ENCODE results near the gene TMX2. TPM values are rescaled to one million over a fixed set of nuclear protein-coding genes. Genes with fewer than 3 reads are reported as not detected.

The TMX2 gene
- polyA plus RNA-seq, 2 of the 4 experiments (the other 2 are of a cell fraction), result 140 to 168 TPM

GRCh38 chr11:57781529-57781943, 69.1 kb downstream of the TMX2 start:
- no peak for FAIRE-seq

GRCh38 chr11:57785072-57785471, 72.7 kb downstream of the TMX2 start:
- POLR2A ChIA-PET, result no interaction called here
- WGBS (ENCODE audit: missing lambda C conversion rate), result 96% methylated on average over 2 of the region's 2 CpGs
- DNase-seq (ENCODE audit: low read depth in 1 of 2, low spot score in 1 of 2) (no peak), FAIRE-seq (no peak), ATAC-seq (no peak)
- Histone ChIP-seq H3K4me2 (no peak overlapping the region), H3K4me3 (no peak overlapping the region), H3K27ac (no peak overlapping the region), H3K9me3 (no peaks in the 10 kb centered on the region), H3K4me1 (peaks cover 75% of the 10 kb centered on the region)
- CTCF ChIA-PET, result interaction anchor here (0.9 to 2.8 kb wide), 4 partner anchors 16 to 34 kb away, joined by 3 to 15 read pairs (median 4); partner anchors contain the start of gene BTBD18
- TF ChIP-seq JUNB (IDR thresholded peaks at IDR 0.05) (no peak), RFX5 (IDR thresholded peaks at IDR 0.05) (no peak), ATOH8 (CRISPR knock-in tag; IDR thresholded peaks at IDR 0.05; ENCODE audit: low read depth) (no peak), HOXB5 (CRISPR knock-in tag; IDR thresholded peaks at IDR 0.05) (no peak), TFCP2L1 (CRISPR knock-in tag; IDR thresholded peaks at IDR 0.05) (no peak), BCL3 (IDR thresholded peaks at IDR 0.05) (no peak), MAFK (IDR thresholded peaks at IDR 0.05; ENCODE audit: partially characterized antibody) (no peak), BHLHE40 (IDR thresholded peaks at IDR 0.05; ENCODE audit: low read depth, low read length) (no peak), POLR2AphosphoS2 (conservative IDR thresholded peaks at IDR 0.05; ENCODE audit: low read length) (no peak), ZC3H11A (IDR thresholded peaks at IDR 0.05) (no peak), ESRRA (IDR thresholded peaks at IDR 0.05; ENCODE audit: borderline replicate concordance, low read length) (no peak), CHD4 (IDR thresholded peaks at IDR 0.05; ENCODE audit: borderline replicate concordance) (no peak)

More at GRCh38 chr11:57781529-57781943, 69.1 kb downstream of the TMX2 start:
- WGBS (ENCODE audit: missing lambda C conversion rate), result 81% methylated on average over 3 of the region's 3 CpGs
- ChIA-PET CTCF (interaction anchor here (1.0 to 4.2 kb wide), 4 partner anchors 14 to 30 kb away, joined by 3 to 17 read pairs (median 6); partner anchors contain the start of gene BTBD18), POLR2A (interaction anchor here (4.2 kb wide), 1 partner anchor 40 kb away, joined by 21 read pairs; the partner anchor contains the start of gene SELENOH)
- Histone ChIP-seq H3K4me2 (peak overlapping the region; percentile 26), H3K27ac (peak overlapping the region; percentile 26 to 70; a peak in 4 of 6 replicates), H3K9me3 (no peaks in the 10 kb centered on the region), H3K4me1 (peaks cover 70% of the 10 kb centered on the region), H3K4me3 (no peak overlapping the region)
- DNase-seq (ENCODE audit: low read depth in 1 of 2, low spot score in 1 of 2) (no peak), ATAC-seq (no peak)
- TF ChIP-seq HES2 (IDR thresholded peaks at IDR 0.05) (no peak), ATOH8 (CRISPR knock-in tag; IDR thresholded peaks at IDR 0.05; ENCODE audit: low read depth) (no peak), SMC3 (IDR thresholded peaks at IDR 0.05) (no peak), RFX5 (IDR thresholded peaks at IDR 0.05) (no peak), KDM1A (IDR thresholded peaks at IDR 0.05; ENCODE audit: low read depth) (no peak), MAZ (IDR thresholded peaks at IDR 0.05; ENCODE audit: borderline replicate concordance, low read depth, low read length) (no peak), ELK1 (IDR thresholded peaks at IDR 0.05; ENCODE audit: low read depth, low read length) (no peak), RARB (CRISPR knock-in tag; IDR thresholded peaks at IDR 0.05) (no peak), BHLHE40 (IDR thresholded peaks at IDR 0.05; ENCODE audit: low read depth, low read length) (no peak), CHD4 (IDR thresholded peaks at IDR 0.05; ENCODE audit: borderline replicate concordance) (no peak), KDM5A (IDR thresholded peaks at IDR 0.05) (no peak), POLR2A (IDR thresholded peaks at IDR 0.05; ENCODE audit: low read length) (no peak), NFE2L2 (conservative IDR thresholded peaks at IDR 0.05; ENCODE audit: low read length) (no peak), CTCF (IDR thresholded peaks at IDR 0.05) (no peak), PHF8 (IDR thresholded peaks at IDR 0.05; ENCODE audit: borderline replicate concordance, low read depth) (no peak), MAX (IDR thresholded peaks at IDR 0.05) (no peak), ZC3H11A (IDR thresholded peaks at IDR 0.05) (no peak)
- TF ChIP-seq, protein P1, sequence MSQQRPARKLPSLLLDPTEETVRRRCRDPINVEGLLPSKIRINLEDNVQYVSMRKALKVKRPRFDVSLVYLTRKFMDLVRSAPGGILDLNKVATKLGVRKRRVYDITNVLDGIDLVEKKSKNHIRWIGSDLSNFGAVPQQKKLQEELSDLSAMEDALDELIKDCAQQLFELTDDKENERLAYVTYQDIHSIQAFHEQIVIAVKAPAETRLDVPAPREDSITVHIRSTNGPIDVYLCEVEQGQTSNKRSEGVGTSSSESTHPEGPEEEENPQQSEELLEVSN (IDR thresholded peaks at IDR 0.05; ENCODE audit: borderline replicate concordance, low read depth), result no peak
